T-helper 1 cell treated with Interleukin-12 subunit alpha and Interleukin-12 subunit beta and Interleukin-4 antibody, amounts not matched to agents 30 μg/mL and 1 μg/mL, for 36 hours (primary cell): ENCODE measurements around the gene NDUFA8.
"Not testable (repeated sequence)": the region's sequence is repeated elsewhere in the genome, so short reads cannot be mapped to it uniquely, and the experiment has no call there.

ENCODE experiments used
- H3K27ac Mint-ChIP-seq: one replicate; pipeline ENCODE4 v1.8.0; 2021; ENCODE audit warnings: mild to moderate bottlenecking, mixed read lengths
- H3K27me3 Mint-ChIP-seq: one replicate; pipeline ENCODE4 v1.8.0; 2021; ENCODE audit warnings: low read depth, mixed read lengths
- H3K36me3 Mint-ChIP-seq: one replicate; pipeline ENCODE4 v1.8.0; 2021; ENCODE audit warnings: low read depth, mixed read lengths
- H3K4me1 Mint-ChIP-seq: one replicate; pipeline ENCODE4 v1.8.0; 2021; ENCODE audit warnings: low read depth, mixed read lengths
- H3K4me3 Mint-ChIP-seq: one replicate; pipeline ENCODE4 v1.8.0; 2021; ENCODE audit warnings: mild to moderate bottlenecking, moderate library complexity, mixed read lengths
- H3K9me3 Mint-ChIP-seq: one replicate; pipeline ENCODE4 v1.8.0; 2021; ENCODE audit warnings: mixed read lengths

NDUFA8 gene

GRCh38 chr9:122124528-122124927 is 35.1 kb downstream of the NDUFA8 start:
- H3K4me1 Mint-ChIP-seq, result peaks cover 7% of the 10 kb centered on the region
- no peaks in the 10 kb centered on the region for H3K36me3 Mint-ChIP-seq
- no peaks in the 10 kb centered on the region for H3K9me3 Mint-ChIP-seq
- no peak overlapping the region for H3K27ac Mint-ChIP-seq
- H3K27me3 Mint-ChIP-seq, result peaks cover 41% of the 10 kb centered on the region
- no peak overlapping the region for H3K4me3 Mint-ChIP-seq

DNA sequence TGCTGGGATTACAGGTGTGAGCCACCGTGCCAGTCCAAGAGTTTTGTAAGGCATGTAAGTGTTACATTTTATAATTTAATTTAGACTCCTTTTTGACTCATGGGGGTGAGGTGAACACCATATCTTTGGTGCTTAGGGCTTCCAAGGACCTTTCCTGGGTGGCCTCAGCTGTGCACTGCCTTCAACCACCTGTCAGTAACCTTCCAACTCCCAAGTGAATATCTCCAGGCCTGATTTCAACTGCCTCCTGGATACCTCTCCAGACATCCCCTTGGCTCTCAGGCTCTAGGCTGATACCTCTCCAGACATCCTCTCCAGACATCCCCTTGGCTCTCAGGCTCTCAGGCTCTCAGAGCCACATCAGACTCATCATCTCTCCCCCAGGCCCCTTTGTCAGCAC is 35.5 kb downstream of the NDUFA8 start:
- H3K27me3 Mint-ChIP-seq, result peaks cover 37% of the 10 kb centered on the region
- no peak overlapping the region for H3K4me3 Mint-ChIP-seq
- no peak overlapping the region for H3K27ac Mint-ChIP-seq
- H3K36me3 Mint-ChIP-seq, result no peaks in the 10 kb centered on the region
- peaks cover 7% of the 10 kb centered on the region for H3K4me1 Mint-ChIP-seq
- no peaks in the 10 kb centered on the region for H3K9me3 Mint-ChIP-seq

- Mint-ChIP-seq H3K27me3 (peaks cover 35% of the 10 kb centered on the region), H3K4me1 (peaks cover 7% of the 10 kb centered on the region), H3K36me3 (no peaks in the 10 kb centered on the region), H3K27ac (no peak overlapping the region), H3K4me3 (no peak overlapping the region), H3K9me3 (no peaks in the 10 kb centered on the region)
Observed at GRCh38 chr9:122122903-122123632, 36.5 kb downstream of the NDUFA8 start.

DNA sequence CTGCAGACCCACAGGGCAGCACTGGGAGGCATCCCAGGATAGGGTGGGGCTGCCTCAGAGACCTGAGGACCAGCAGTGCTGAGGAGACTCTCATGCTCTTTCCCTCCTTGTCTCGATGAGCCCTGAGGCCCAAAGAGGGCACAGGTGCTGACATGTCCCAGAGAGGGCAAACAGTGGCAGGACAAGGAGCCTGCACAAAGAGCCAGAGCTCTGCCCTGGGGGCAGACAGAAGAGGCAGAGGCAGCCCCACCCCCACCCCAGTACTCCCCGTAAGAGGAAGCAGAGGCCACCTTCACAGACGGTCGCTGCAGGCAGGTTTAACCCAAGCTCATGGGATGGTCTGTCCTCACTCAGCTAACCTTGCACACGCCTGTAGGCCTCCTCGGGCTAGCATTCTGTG is 37.1 kb downstream of the NDUFA8 start:
- H3K27ac Mint-ChIP-seq, result no peak overlapping the region
- no peaks in the 10 kb centered on the region for H3K36me3 Mint-ChIP-seq
- no peaks in the 10 kb centered on the region for H3K9me3 Mint-ChIP-seq
- H3K4me1 Mint-ChIP-seq, result peaks cover 7% of the 10 kb centered on the region
- H3K27me3 Mint-ChIP-seq, result peaks cover 29% of the 10 kb centered on the region
- H3K4me3 Mint-ChIP-seq, result no peak overlapping the region

DNA sequence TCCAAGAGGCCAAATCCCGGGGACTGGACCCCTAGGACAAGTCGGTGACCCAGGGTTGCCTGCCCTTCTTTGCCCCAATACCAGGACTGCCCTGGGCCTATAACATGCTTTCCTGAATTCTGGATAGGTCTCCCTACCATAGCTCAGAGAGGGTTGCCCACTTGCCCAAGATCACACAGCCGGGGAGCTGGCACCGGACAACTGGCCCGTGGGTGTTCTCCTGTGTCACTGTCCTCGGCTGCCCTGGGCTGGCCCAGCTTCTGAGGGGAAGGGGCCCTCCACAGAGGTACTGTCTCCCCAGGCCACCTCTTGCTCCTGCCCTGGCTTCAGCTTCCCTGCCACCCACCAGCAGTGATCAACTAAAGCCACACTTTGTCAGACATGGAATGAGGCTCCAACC is 37.6 kb downstream of the NDUFA8 start:
- Mint-ChIP-seq H3K27me3 (peaks cover 28% of the 10 kb centered on the region), H3K4me3 (no peak overlapping the region), H3K27ac (no peak overlapping the region), H3K9me3 (no peaks in the 10 kb centered on the region), H3K36me3 (no peaks in the 10 kb centered on the region), H3K4me1 (peaks cover 7% of the 10 kb centered on the region)

- H3K9me3 Mint-ChIP-seq, result no peaks in the 10 kb centered on the region
- H3K4me3 Mint-ChIP-seq, result no peak overlapping the region
- no peak overlapping the region for H3K27ac Mint-ChIP-seq
- no peaks in the 10 kb centered on the region for H3K36me3 Mint-ChIP-seq
- peaks cover 4% of the 10 kb centered on the region for H3K4me1 Mint-ChIP-seq
- H3K27me3 Mint-ChIP-seq, result peaks cover 23% of the 10 kb centered on the region
Observed at GRCh38 chr9:122121391-122121790, 38.2 kb downstream of the NDUFA8 start.

DNA sequence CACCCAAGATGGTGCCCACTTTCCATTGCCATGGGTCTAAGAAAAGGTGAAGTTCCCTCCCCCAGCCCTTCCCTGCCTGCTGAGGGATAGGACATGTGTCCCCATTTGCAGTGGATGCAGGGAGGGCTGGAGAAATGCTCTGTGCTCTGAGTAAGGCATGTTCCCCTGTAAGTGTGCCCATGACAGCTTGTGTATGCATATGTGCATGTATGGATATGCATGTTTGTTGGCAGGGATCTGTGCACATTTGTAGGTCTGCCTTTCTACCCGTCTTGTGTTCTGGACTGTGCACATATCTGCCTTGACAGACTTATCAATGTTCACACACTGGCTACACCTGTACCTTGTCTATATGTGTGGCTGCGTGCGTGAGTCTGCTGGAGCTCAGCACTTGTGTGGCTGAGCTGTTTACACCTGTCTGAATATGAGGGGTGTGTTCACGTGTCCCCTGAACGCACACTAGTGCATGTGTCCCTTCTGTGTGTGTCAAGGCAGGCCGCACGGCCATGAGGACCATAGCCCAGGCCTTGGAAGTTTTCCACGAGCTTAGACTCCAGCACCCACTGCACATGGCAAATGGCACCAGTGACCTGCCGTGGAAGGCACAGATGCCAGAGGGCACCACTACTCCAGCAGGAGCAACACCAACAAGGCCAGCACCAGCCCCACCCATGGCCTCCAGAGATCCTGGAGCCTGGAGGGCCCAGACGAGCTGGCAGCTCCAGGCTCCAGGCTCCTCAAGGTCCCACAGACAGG is 39.1 kb downstream of the NDUFA8 start:
- no peaks in the 10 kb centered on the region for H3K9me3 Mint-ChIP-seq
- H3K36me3 Mint-ChIP-seq, result no peaks in the 10 kb centered on the region
- peaks cover 14% of the 10 kb centered on the region for H3K27me3 Mint-ChIP-seq
- H3K4me3 Mint-ChIP-seq, result no peak overlapping the region
- peaks cover 2% of the 10 kb centered on the region for H3K4me1 Mint-ChIP-seq
- H3K27ac Mint-ChIP-seq, result no peak overlapping the region

- Mint-ChIP-seq H3K27ac (no peak overlapping the region), H3K27me3 (peaks cover 8% of the 10 kb centered on the region), H3K9me3 (no peaks in the 10 kb centered on the region), H3K4me1 (no peaks in the 10 kb centered on the region), H3K36me3 (no peaks in the 10 kb centered on the region), H3K4me3 (no peak overlapping the region)
Observed at GRCh38 chr9:122119721-122120120, 39.9 kb downstream of the NDUFA8 start.

GRCh38 chr9:122119166-122119521 is 40.4 kb downstream of the NDUFA8 start:
- peaks cover 2% of the 10 kb centered on the region for H3K27me3 Mint-ChIP-seq
- H3K4me1 Mint-ChIP-seq, result no peaks in the 10 kb centered on the region
- no peak overlapping the region for H3K4me3 Mint-ChIP-seq
- H3K36me3 Mint-ChIP-seq, result no peaks in the 10 kb centered on the region
- H3K9me3 Mint-ChIP-seq, result no peaks in the 10 kb centered on the region
- no peak overlapping the region for H3K27ac Mint-ChIP-seq

DNA sequence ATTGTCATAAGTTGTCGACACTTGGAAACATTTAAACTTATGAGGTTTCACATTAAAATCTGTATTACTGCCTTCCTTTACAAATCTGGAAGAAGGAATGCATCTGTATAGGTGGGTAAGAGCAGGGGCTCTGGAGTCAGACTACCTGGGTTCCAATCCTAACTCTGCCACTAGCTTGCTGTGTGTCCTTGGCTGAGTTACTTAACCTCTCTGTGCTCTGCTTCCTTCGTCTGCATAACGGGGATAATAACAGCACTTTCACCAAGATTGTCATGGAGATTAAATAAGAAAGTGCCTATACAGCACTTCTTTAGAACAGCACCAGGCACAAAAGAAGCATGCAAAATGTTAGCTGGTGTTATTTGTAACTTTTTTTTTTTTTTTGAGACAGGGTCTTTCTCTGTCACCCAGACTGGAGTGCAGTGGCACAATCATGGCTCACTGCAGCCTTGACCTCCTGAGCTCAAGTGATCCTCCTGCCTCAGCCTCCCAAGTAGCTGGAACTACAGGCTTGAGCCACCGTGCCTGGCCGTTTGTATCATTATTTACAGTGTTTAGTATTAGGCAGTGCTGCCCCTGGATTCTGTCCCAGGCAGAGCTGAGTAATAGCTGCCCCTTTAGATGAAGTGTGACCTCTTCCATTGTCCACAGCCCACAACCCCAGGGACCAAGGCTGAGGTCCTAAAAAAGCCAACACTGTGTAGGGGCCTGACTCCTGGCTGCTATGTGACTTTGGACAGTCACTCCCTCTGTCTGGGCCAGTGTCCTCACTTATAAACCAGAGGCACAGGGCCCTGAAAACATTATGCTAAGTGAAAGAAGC is 41.0 kb downstream of the NDUFA8 start:
- Mint-ChIP-seq H3K4me3 (no peak overlapping the region), H3K4me1 (no peaks in the 10 kb centered on the region), H3K27ac (no peak overlapping the region), H3K27me3 (no peaks in the 10 kb centered on the region), H3K36me3 (no peaks in the 10 kb centered on the region), H3K9me3 (no peaks in the 10 kb centered on the region)

DNA sequence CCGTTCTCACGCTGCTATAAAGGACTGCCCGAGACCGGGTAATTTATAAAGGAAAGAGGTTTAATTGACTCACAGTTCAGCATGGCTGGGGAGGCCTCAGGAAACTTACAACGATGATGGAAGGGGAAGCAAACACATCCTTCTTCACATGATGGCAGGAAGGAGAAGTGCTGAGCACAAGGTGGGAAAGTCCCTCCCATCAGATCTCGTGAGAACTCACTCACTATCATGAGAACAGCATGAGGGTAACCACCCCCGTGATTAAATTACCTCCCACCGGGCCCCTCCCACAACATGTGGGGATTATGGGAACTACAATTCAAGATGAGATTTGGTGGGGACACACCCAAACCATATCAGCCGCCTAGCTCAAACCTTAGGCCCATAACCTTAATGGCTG is 42.3 kb downstream of the NDUFA8 start:
- not testable (repeated sequence) for H3K4me1 Mint-ChIP-seq, H3K27ac Mint-ChIP-seq, H3K9me3 Mint-ChIP-seq, H3K27me3 Mint-ChIP-seq, H3K36me3 Mint-ChIP-seq, H3K4me3 Mint-ChIP-seq

GRCh38 chr9:122116448-122117173 is 43.0 kb downstream of the NDUFA8 start:
- Mint-ChIP-seq H3K36me3 (no peaks in the 10 kb centered on the region), H3K27ac (no peak overlapping the region), H3K9me3 (no peaks in the 10 kb centered on the region), H3K4me1 (no peaks in the 10 kb centered on the region), H3K27me3 (no peaks in the 10 kb centered on the region), H3K4me3 (no peak overlapping the region)

- Mint-ChIP-seq H3K27me3 (no peaks in the 10 kb centered on the region), H3K4me3 (no peak overlapping the region), H3K9me3 (no peaks in the 10 kb centered on the region), H3K27ac (no peak overlapping the region), H3K36me3 (no peaks in the 10 kb centered on the region), H3K4me1 (no peaks in the 10 kb centered on the region)
Observed at GRCh38 chr9:122116040-122116439, 43.5 kb downstream of the NDUFA8 start.
